HepG2 (cell line): Measurements from ENCODE around the gene SEPHS2. TPM values are rescaled to one million over a fixed set of nuclear protein-coding genes. Genes with fewer than 3 reads are reported as not detected.

Experiments
- ATF2 ChIP-seq: sonication (generic); formaldehyde crosslinking; IDR thresholded peaks from 2 replicates; pipeline ENCODE4 v1.4.0; 2020; ENCODE audit warnings: missing genetic modification reagents
- ETV6 ChIP-seq: sonication (generic); formaldehyde crosslinking; conservative IDR thresholded peaks from 2 replicates; pipeline ENCODE4 v1.4.0; 2020; ENCODE audit warnings: missing genetic modification reagents
- KLF16 ChIP-seq, 2 experiments: sonication (generic) in 1 of 2; formaldehyde crosslinking in 1 of 2; IDR thresholded peaks; 2 replicates each; pipeline versions ENCODE4 v1.6.1 to v1.8.0; 2016 to 2023; ENCODE audit warnings: missing genetic modification reagents in 2 of 2, missing compliant biosample characterization in 1 of 2
- KMT2B ChIP-seq: IDR thresholded peaks from 2 replicates; pipeline ENCODE4 v1.6.1; 2016; ENCODE audit warnings: missing genetic modification reagents, missing compliant biosample characterization
- MIER3 ChIP-seq: IDR thresholded peaks from 2 replicates; pipeline ENCODE4 v1.6.1; 2016; ENCODE audit warnings: missing compliant biosample characterization, borderline replicate concordance
- RAD21 ChIP-seq: fragments of 450-650 bp; formaldehyde crosslinking; IDR thresholded peaks from 2 replicates; pipeline ENCODE4 v1.5.0; 2020; ENCODE audit warnings: mild to moderate bottlenecking
- RARA ChIP-seq: IDR thresholded peaks from 2 replicates; pipeline ENCODE4 v1.6.1; 2016; ENCODE audit warnings: missing genetic modification reagents, missing compliant biosample characterization
- SIN3A ChIP-seq: IDR thresholded peaks from 2 replicates; pipeline ENCODE4 v1.6.1; 2011; ENCODE audit warnings: low read depth, mild to moderate bottlenecking, control low read depth, low read length, borderline replicate concordance
- SNAI1 ChIP-seq: sonication (generic); formaldehyde crosslinking; IDR thresholded peaks from 2 replicates; pipeline ENCODE4 v1.5.0; 2020; ENCODE audit warnings: mild to moderate bottlenecking, missing genetic modification reagents, borderline replicate concordance
- SOX6 ChIP-seq, 2 experiments: fragments of 450-650 bp in 1 of 2; sonication (generic) in 1 of 2; formaldehyde crosslinking in 1 of 2; IDR thresholded peaks; 2 replicates each; pipeline versions ENCODE4 v1.4.0 to v1.6.1; 2017 to 2020; ENCODE audit warnings: antibody characterized with exemption in 1 of 2, mild to moderate bottlenecking in 1 of 2, missing genetic modification reagents in 1 of 2
- SPEN ChIP-seq: sonication (generic); formaldehyde crosslinking; IDR thresholded peaks from 2 replicates; pipeline ENCODE4 v1.5.1; 2020; ENCODE audit warnings: low read depth, mild to moderate bottlenecking, missing genetic modification reagents
- ZBTB39 ChIP-seq: sonication (generic); formaldehyde crosslinking; IDR thresholded peaks from 2 replicates; pipeline ENCODE4 v1.5.0; 2020; ENCODE audit warnings: missing genetic modification reagents
- ZBTB7A ChIP-seq: sonication (generic); formaldehyde crosslinking; IDR thresholded peaks from 2 replicates; pipeline ENCODE4 v1.8.0; 2022; ENCODE audit warnings: mild to moderate bottlenecking, missing genetic modification reagents
- ZGPAT ChIP-seq: IDR thresholded peaks from 2 replicates; pipeline ENCODE4 v1.6.1; 2016; ENCODE audit warnings: mild to moderate bottlenecking
- ZNF746 ChIP-seq: sonication (generic); formaldehyde crosslinking; IDR thresholded peaks from 2 replicates; pipeline ENCODE4 v1.8.0; 2022; ENCODE audit warnings: mild to moderate bottlenecking, missing genetic modification reagents
- ZNF768 ChIP-seq: sonication (generic); formaldehyde crosslinking; IDR thresholded peaks from 2 replicates; pipeline ENCODE4 v1.4.0; 2020; ENCODE audit warnings: missing genetic modification reagents
- ZNF850 ChIP-seq: sonication (generic); formaldehyde crosslinking; conservative IDR thresholded peaks from 2 replicates; pipeline ENCODE4 v1.9.0; 2021; ENCODE audit warnings: mild to moderate bottlenecking, missing genetic modification reagents
- polyA plus RNA-seq, 8 experiments: library from polyadenylated mRNA; depleted of rRNA in 3 of 8; stranded (reverse) in 7 of 8; unstranded in 1 of 8; fragments of >200 nt; fragmentation: Illumina TruSeq in 4 of 8; extraction: Trizol in 4 of 8; gene quantifications; 2 replicates each; pipeline versions ENCODE4 v1.2.1 to v1.2.3, GENCODE V29; 2011 to 2016; ENCODE audit warnings: low read depth in 4 of 8, missing spikeins in 1 of 8, mixed read lengths in 1 of 8; ENCODE audit not compliant: insufficient read depth in 1 of 8
- total RNA-seq, 5 experiments: library from RNA; depleted of rRNA; stranded (reverse); fragments of >200 nt; fragmentation: Illumina TruSeq; extraction: Trizol; gene quantifications; 2 replicates each; pipeline ENCODE4 v1.2.3, GENCODE V29; 2016; ENCODE audit warnings: low read depth in 1 of 5
- TF ChIP-seq, protein P1 (sequence below): sonication (generic); formaldehyde crosslinking; IDR thresholded peaks from 2 replicates; pipeline ENCODE4 v1.5.1; 2020; ENCODE audit warnings: missing genetic modification reagents, mild to moderate bottlenecking, borderline replicate concordance
- TF ChIP-seq, protein P2 (sequence below): IDR thresholded peaks from 2 replicates; pipeline ENCODE4 v1.6.1; 2018; ENCODE audit warnings: missing genetic modification reagents, mild to moderate bottlenecking, missing compliant biosample characterization

Gene SEPHS2
- total and polyA plus RNA-seq, 2 of the 13 experiments (the other 11 are each of a cell fraction or from before 2014, with no cell fraction given) = 20.7 to 127 TPM

DNA sequence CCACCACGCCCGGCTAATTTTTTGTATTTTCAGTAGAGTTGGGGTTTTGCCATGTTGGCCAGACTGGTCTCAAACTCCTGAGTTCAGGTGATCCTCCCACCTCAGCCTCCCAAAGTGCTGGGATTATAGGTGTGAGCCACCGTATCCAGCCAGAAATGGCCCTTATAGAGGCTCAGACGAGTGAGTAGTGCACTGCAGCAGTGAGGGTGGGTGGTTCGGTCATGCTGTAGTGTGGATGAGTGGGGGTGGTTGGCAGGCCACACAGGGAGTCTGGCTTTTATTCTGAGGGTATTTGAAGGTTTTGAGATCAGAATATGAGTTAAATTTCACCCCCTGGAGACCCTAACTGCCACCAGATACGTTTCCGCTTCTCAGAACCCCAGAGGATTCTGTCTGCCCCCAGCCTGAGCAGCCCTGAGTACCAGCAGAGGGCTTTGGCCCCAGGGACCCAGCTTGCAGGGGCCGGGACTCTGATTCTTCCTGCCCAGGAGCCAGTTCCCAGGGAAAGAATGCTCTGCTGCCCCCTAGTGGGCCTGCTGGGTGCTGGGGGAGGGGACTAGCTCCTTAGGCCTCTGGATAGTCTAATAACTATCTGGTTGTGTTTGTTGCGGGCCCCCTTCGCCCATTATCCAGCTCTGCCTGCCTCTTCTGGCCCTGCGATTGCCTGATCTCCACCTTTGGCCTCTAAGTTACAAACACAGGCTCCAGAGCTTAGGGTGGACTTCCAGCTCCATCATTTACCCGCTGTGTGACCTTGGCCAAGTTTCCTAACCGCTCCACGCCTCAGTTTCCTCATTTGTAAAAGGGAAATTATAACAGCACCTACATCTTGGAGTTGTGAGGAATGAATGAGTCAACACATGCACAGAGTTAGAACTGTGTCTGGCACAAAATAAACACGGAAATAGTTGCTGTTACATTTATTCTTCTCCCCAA lies 36.3 kb downstream of the SEPHS2 start (continued):
- no peak for TF ChIP-seq ZNF746 (CRISPR knock-in tag)
- peak; percentile 72; the same call in 1 of the 2 replicates for TF ChIP-seq SPEN (CRISPR knock-in tag)
- peak; percentile 63; the same call in 1 of the 2 replicates for TF ChIP-seq ATF2 (CRISPR knock-in tag)
- 0 out of 2 replicates have a peak, but pooled peaks have one; percentile 53 for TF ChIP-seq MIER3
- no peak for TF ChIP-seq SOX6 (IDR thresholded peaks at IDR 0.05)
- peak; percentile 67 for TF ChIP-seq SOX6 (CRISPR knock-in tag; IDR thresholded peaks at IDR 0.05)
- peak; percentile 10; the same call in 1 of the 2 replicates for TF ChIP-seq ZBTB7A
- TF ChIP-seq KLF16 (CRISPR knock-in tag; IDR thresholded peaks at IDR 0.05) = peak in 1 of 2 experiments; percentile 64; a peak in 2 of 4 replicates
- peak; percentile 73; the same call in 1 of the 2 replicates for TF ChIP-seq ZGPAT (CRISPR knock-in tag)
- 0 out of 2 replicates have a peak, but pooled peaks have one; percentile 9 for TF ChIP-seq RARA (CRISPR knock-in tag)
- TF ChIP-seq ZNF768 (CRISPR knock-in tag) = peak; percentile 46; the same call in 1 of the 2 replicates
- TF ChIP-seq, protein P1, sequence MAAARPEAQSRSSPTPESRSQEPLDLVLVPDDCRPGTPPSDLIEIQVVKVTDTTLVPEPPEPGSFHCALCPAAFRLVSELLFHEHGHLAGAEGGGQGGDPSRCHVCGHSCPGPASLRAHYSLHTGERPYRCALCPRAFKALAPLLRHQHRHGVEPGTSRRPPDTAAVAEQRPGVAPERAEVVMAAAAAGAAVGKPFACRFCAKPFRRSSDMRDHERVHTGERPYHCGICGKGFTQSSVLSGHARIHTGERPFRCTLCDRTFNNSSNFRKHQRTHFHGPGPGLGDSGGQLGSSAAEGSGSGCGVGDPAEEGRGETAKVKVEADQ = no peak; the same call in 1 of the 2 replicates
- peak; percentile 84; the same call in 1 of the 2 replicates for TF ChIP-seq SIN3A
- no peak for TF ChIP-seq ZNF850 (CRISPR knock-in tag)
- no peak for TF ChIP-seq ZBTB39 (CRISPR knock-in tag)
- TF ChIP-seq, protein P2, sequence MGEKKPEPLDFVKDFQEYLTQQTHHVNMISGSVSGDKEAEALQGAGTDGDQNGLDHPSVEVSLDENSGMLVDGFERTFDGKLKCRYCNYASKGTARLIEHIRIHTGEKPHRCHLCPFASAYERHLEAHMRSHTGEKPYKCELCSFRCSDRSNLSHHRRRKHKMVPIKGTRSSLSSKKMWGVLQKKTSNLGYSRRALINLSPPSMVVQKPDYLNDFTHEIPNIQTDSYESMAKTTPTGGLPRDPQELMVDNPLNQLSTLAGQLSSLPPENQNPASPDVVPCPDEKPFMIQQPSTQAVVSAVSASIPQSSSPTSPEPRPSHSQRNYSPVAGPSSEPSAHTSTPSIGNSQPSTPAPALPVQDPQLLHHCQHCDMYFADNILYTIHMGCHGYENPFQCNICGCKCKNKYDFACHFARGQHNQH (CRISPR knock-in tag) = peak; percentile 86; the same call in 1 of the 2 replicates
- 0 out of 2 replicates have a peak, but pooled peaks have one; percentile 57 for TF ChIP-seq SNAI1
- TF ChIP-seq ETV6 (CRISPR knock-in tag) = peak; percentile 78; the same call in 1 of the 2 replicates
- peak; percentile 45; the same call in 1 of the 2 replicates for TF ChIP-seq KMT2B (CRISPR knock-in tag)
- TF ChIP-seq RAD21 (CRISPR knock-in tag) = peak; percentile 98
